HG02623 (cell line): ENCODE results near the gene NRF1.
"Not testable (repeated sequence)": the region's sequence is repeated elsewhere in the genome, so short reads cannot be mapped to it uniquely, and the experiment has no call there.

Experiments used
- ATAC-seq: cut with Tn5 transposase; IDR thresholded peaks from one replicate; pipeline ENCODE4 v1.9.1; 2021; ENCODE audit warnings: moderate library complexity; ENCODE audit not compliant: unreplicated experiment

NRF1 gene

DNA sequence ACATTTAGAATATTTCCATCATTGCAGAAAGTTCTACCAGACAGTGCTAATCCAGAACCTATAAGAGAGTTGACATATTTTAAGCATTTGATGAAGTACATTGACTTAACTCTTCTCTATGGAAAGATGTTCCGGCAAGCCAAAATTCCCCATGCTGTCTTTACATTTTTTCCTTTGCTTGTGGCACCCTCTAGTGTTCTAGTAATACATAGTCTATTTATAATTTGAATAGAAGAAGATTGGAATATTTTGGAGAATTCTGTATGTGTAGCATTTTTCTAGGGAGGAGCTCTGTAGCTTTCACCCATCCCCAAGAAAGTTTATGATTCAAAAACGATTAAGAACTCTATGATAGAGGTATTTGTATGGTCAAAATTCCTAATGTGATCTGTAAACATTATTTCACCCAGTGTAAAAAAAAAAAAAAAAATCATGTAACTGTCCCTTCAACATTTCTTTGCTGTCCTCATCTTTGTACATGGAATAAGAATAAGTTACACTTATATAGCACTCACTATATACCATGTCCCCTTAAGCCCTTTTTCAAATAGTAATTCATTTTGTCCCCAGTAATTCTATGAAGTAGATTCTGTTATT lies 33.2 kb downstream of the NRF1 start:
- ATAC-seq = no peak

GRCh38 chr7:129646369-129647021 lies 35.0 kb downstream of the NRF1 start:
- no peak for ATAC-seq

- no peak for ATAC-seq
Observed at GRCh38 chr7:129649128-129649690, 37.7 kb downstream of the NRF1 start.

GRCh38 chr7:129650056-129650758 lies 38.7 kb downstream of the NRF1 start:
- ATAC-seq = no peak

DNA sequence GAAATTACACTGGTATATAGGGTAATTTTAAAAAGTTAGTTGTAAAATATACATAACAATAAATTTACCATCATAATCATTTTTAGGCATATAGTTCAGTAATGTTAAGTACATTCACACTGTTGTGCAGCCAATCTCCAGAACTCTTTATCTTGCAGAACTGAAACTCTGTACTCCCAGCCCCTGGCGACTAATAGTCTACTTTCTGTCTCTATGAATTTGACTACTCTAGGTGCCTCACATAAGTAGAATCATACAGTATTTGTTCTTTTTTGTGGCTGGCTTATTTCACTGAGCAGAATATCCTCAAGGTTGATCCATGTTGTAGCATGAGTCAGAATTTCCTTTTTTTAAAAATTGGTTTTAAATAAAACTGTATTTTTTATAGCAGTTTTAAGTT lies 41.4 kb downstream of the NRF1 start:
- ATAC-seq = no peak

- no peak for ATAC-seq
Observed at GRCh38 chr7:129655811-129656210, 44.3 kb downstream of the NRF1 start.

DNA sequence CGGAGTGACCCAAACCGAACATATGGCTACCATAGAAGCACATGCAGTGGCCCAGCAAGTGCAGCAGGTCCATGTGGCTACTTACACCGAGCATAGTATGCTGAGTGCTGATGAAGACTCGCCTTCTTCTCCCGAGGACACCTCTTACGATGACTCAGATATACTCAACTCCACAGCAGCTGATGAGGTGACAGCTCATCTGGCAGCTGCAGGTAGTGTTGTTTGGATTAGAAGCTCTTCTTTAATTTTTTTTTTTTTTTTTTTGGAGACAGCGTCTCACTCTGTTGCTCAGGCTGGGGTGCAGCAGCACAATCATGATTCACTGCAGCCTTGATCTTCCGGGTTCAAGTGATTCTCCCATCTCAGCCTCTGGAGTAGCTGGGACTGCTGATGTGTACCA lies 45.8 kb downstream of the NRF1 start:
- no peak for ATAC-seq

DNA sequence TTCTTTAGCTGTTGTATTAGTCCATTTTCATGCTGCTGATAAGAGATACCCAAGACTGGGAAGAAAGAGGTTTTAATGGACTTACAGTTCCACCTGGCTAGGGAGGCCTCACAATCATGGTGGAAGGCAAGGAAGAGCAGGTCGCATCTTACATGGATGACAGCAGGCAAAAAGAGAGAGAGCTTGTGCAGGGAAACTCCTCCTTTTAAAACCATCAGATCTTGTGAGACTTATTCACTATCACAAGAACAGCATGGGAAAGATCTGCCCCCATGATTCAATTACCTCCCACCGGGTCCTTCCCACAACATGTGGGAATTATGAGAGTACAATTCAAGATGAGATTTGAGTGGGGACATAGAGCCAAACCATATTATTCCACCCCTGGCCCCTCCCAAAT lies 48.4 kb downstream of the NRF1 start:
- not testable (repeated sequence) for ATAC-seq

GRCh38 chr7:129661645-129662182 lies 50.2 kb downstream of the NRF1 start:
- ATAC-seq = no peak

DNA sequence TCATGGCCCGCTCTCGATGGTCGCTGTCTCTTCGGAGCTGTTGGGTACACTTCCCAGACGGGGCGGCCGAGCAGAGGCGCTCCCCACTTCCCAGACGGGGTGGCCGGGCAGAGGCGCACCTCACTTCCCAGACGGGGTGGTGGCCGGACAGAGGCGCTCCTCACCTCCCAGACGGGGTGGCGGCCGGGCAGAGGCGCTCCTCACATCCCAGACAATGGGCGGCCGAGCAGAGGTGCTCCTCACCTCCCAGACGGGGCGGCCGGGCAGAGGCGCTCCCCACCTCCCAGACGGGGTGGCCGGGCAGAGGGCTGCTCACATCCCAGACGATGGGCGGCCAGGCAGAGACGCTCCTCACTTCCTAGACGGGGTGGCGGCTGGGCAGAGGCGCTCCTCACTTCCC lies 51.7 kb downstream of the NRF1 start:
- not testable (repeated sequence) for ATAC-seq

GRCh38 chr7:129664029-129665012 lies 52.8 kb downstream of the NRF1 start:
- no peak for ATAC-seq

DNA sequence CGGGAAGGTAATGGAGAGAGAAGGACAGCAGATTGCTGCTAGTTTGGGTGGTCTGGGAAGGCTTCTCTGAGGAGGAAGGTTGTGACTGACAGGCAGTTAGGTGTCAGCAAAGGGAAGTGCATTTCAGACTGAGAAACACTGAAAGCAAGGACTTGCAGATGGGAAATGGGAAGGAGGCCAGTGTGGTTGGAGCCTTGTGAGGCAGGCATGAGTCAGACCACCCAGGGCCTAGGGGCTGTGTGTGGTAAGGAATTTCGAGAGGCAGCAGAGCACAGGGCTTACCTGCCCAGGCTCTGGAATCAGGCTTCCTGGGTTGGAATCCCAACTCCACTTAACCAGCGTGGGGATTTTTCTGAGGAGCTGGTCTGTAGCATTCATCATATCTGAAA lies 53.5 kb downstream of the NRF1 start:
- no peak for ATAC-seq

GRCh38 chr7:129667116-129667515 lies 55.6 kb downstream of the NRF1 start:
- ATAC-seq = no peak

- no peak for ATAC-seq
Observed at GRCh38 chr7:129667551-129667950, 56.0 kb downstream of the NRF1 start.

GRCh38 chr7:129669901-129670300 lies 58.4 kb downstream of the NRF1 start:
- ATAC-seq = no peak

DNA sequence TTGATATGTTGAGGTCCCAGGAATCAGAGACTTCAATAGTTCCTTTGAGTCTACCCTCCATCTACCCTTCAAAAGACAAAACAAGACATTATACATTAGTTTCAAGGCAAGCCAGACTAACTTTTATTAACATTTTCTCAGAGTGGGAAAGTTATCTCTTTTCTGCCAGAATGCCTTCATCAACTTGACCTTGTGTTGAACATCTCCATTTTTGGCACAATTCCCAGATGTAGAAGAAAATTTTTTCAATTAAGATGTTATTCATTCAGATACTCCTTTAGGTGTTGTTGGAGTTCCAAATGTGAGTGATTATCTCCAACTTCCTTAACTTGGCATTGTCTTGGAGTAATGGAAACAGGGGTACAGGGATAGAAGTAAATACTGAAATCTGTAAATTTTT lies 59.1 kb downstream of the NRF1 start:
- ATAC-seq = no peak

DNA sequence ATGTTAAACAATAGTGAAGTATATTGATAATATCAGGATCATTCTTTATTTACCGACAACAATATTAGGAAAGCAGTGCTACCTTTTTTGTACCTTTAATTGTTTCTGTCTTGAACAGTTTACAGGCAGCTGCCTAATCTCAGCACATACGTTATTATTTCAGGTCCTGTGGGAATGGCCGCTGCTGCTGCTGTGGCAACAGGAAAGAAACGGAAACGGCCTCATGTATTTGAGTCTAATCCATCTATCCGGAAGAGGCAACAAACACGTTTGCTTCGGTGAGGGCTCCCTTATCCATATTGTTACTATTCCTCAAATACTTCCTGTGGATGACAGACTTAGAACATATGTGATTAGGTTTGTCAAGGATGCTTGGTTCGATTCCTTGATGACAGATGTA lies 59.7 kb downstream of the NRF1 start:
- ATAC-seq = no peak

GRCh38 chr7:129674475-129674874 lies 63.0 kb downstream of the NRF1 start:
- not testable (repeated sequence) for ATAC-seq

DNA sequence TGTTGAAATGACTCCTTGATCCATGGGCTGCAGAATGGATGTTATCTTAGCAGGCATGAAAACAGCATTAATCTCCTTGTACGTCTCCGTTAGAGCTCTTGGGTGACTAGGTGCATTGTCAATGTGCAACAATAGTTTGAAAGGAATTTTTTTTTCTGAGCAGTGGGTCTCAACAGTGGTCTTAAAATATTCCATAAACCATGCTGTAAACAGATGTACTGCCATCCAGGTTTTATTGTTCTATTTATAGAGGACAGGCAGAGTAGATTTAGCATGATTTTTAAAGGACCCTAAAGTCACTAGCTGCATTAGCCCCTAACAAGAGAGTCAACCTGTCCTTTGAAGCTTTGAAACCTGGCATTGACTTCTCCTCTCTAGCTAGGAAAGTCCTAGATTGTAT lies 64.0 kb downstream of the NRF1 start:
- no peak for ATAC-seq

GRCh38 chr7:129676017-129676897 lies 64.7 kb downstream of the NRF1 start:
- no peak for ATAC-seq
